ENCODE data around the gene PTPN3. TPM values are rescaled to one million over a fixed set of nuclear protein-coding genes. Genes with fewer than 3 reads are reported as not detected.

Gene PTPN3
- total RNA-seq, 1 experiment from 2014 or later, result 25.0 TPM

- no peak overlapping the region for H3K4me3 Mint-ChIP-seq (ENCODE audit: low read depth, unreplicated experiment)
Observed at GRCh38 chr9:109522106-109522505, 24.0 kb upstream of the PTPN3 start.

DNA sequence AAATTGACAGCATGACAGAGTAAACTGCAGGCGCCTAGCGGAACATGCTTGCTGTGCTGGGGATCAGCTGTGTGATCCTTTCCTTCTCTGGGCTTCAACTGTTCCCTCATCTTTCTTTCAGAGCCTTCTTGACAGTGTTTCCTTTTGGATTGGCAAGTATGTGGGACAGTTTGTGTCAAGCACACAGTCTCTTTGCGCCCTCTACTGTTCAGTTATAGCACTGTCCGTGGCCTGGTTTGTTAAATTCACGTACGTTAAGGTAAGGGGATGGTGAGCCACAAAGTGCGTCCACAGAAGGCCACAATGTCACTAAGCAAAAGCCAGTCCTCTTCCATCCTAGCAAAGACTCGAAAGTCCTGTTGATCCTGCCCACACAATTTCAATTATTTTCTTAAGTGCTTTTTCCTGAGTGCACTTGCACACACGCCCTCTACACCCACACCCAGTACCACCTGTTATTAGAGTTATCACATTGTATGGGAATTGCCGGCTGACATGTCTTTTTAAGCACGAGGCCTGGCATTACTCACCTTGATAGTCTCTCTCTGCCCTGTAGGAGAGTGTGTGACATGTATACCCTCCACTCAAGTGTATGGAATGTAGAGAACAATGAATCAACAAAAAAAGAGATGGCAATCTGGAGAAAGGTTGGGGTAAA, 22.5 kb upstream of the PTPN3 start:
- intact Hi-C loops (cut with micrococcal nuclease; ENCODE audit: unreplicated experiment), result no loop called here
- no peaks in the 10 kb centered on the region for H3K27me3 Mint-ChIP-seq (ENCODE audit: unreplicated experiment)
- H3K36me3 Mint-ChIP-seq (ENCODE audit: insufficient read depth, unreplicated experiment), result no peaks in the 10 kb centered on the region
- peaks cover 21% of the 10 kb centered on the region for H3K4me1 Mint-ChIP-seq (ENCODE audit: low read depth, unreplicated experiment)
- no peak overlapping the region for H3K4me3 Mint-ChIP-seq (ENCODE audit: low read depth, unreplicated experiment)
- H3K9me3 Mint-ChIP-seq (ENCODE audit: low read depth, unreplicated experiment), result no peaks in the 10 kb centered on the region
- no peak overlapping the region for H3K27ac Mint-ChIP-seq (ENCODE audit: unreplicated experiment)
- TF ChIP-seq, protein P1, sequence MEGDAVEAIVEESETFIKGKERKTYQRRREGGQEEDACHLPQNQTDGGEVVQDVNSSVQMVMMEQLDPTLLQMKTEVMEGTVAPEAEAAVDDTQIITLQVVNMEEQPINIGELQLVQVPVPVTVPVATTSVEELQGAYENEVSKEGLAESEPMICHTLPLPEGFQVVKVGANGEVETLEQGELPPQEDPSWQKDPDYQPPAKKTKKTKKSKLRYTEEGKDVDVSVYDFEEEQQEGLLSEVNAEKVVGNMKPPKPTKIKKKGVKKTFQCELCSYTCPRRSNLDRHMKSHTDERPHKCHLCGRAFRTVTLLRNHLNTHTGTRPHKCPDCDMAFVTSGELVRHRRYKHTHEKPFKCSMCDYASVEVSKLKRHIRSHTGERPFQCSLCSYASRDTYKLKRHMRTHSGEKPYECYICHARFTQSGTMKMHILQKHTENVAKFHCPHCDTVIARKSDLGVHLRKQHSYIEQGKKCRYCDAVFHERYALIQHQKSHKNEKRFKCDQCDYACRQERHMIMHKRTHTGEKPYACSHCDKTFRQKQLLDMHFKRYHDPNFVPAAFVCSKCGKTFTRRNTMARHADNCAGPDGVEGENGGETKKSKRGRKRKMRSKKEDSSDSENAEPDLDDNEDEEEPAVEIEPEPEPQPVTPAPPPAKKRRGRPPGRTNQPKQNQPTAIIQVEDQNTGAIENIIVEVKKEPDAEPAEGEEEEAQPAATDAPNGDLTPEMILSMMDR (IDR thresholded peaks at IDR 0.05; ENCODE audit: unreplicated experiment), result peak; percentile 71
- DNase-seq, result peak; percentile 59
- CTCF ChIA-PET, result interaction anchor here (0.9 to 1.7 kb wide), 2 partner anchors 51 to 80 kb away, joined by 3 to 5 read pairs; no protein-coding TSS in a partner anchor
- BruUV-seq (replicated peaks), result no TSS peak

More at GRCh38 chr9:109522106-109522505, 24.0 kb upstream of the PTPN3 start:
- H3K27me3 Mint-ChIP-seq (ENCODE audit: unreplicated experiment), result no peaks in the 10 kb centered on the region
- no TSS peak for BruUV-seq (replicated peaks)
- TF ChIP-seq, protein P1 (IDR thresholded peaks at IDR 0.05; ENCODE audit: unreplicated experiment), result no peak
- no peak overlapping the region for H3K27ac Mint-ChIP-seq (ENCODE audit: unreplicated experiment)
- H3K9me3 Mint-ChIP-seq (ENCODE audit: low read depth, unreplicated experiment), result no peaks in the 10 kb centered on the region
- intact Hi-C loops (cut with micrococcal nuclease; ENCODE audit: unreplicated experiment), result no loop called here
- DNase-seq, result no peak
- CTCF ChIA-PET, result interaction anchor here (0.5 kb wide), 1 partner anchor 52 kb away, joined by 3 read pairs; no protein-coding TSS in a partner anchor
- no peaks in the 10 kb centered on the region for H3K36me3 Mint-ChIP-seq (ENCODE audit: insufficient read depth, unreplicated experiment)
- H3K4me1 Mint-ChIP-seq (ENCODE audit: low read depth, unreplicated experiment), result peaks cover 21% of the 10 kb centered on the region

DNA sequence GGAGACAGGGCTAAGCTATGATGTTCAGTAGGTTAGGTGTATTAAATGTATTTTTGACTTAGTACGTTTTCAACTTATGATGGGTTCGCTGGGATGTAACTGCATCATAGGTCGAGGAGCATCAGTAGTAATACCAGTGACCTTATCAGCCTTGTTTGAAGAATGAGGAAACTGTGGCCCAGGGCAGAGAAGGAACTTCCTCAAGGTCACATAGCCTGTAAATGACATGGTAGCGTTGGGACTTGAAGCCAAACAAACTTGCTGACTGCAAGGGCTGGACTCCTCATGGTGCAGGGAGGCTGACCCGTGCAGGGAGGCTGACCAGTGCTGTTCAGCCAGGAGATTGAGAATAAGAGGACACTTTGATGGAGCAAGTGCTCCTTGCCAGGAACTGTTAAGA, 21.3 kb upstream of the PTPN3 start:
- no peak for DNase-seq
- Mint-ChIP-seq H3K27me3 (ENCODE audit: unreplicated experiment) (no peaks in the 10 kb centered on the region), H3K27ac (ENCODE audit: unreplicated experiment) (peak overlapping the region; percentile 20), H3K9me3 (ENCODE audit: low read depth, unreplicated experiment) (no peaks in the 10 kb centered on the region), H3K36me3 (ENCODE audit: insufficient read depth, unreplicated experiment) (no peaks in the 10 kb centered on the region), H3K4me3 (ENCODE audit: low read depth, unreplicated experiment) (no peak overlapping the region), H3K4me1 (ENCODE audit: low read depth, unreplicated experiment) (peaks cover 21% of the 10 kb centered on the region)
- TF ChIP-seq, protein P1 (IDR thresholded peaks at IDR 0.05; ENCODE audit: unreplicated experiment), result no peak
- no TSS peak for BruUV-seq (replicated peaks)
- intact Hi-C loops (cut with micrococcal nuclease; ENCODE audit: unreplicated experiment), result loop anchor here (2.0 kb wide), 1 partner anchor 49 kb away; no protein-coding TSS in a partner anchor
- CTCF ChIA-PET, result interaction anchor here (1.7 kb wide), 1 partner anchor 78 kb away, joined by 5 read pairs; no protein-coding TSS in a partner anchor

GRCh38 chr9:109518621-109519335, 20.7 kb upstream of the PTPN3 start:
- Mint-ChIP-seq H3K4me1 (ENCODE audit: low read depth, unreplicated experiment) (peaks cover 21% of the 10 kb centered on the region), H3K4me3 (ENCODE audit: low read depth, unreplicated experiment) (no peak overlapping the region), H3K9me3 (ENCODE audit: low read depth, unreplicated experiment) (no peaks in the 10 kb centered on the region), H3K27ac (ENCODE audit: unreplicated experiment) (peak overlapping the region; percentile 20), H3K36me3 (ENCODE audit: insufficient read depth, unreplicated experiment) (no peaks in the 10 kb centered on the region), H3K27me3 (ENCODE audit: unreplicated experiment) (no peaks in the 10 kb centered on the region)
- TF ChIP-seq, protein P1 (IDR thresholded peaks at IDR 0.05; ENCODE audit: unreplicated experiment), result no peak
- intact Hi-C loops (cut with micrococcal nuclease; ENCODE audit: unreplicated experiment), result loop anchor here (1.0 to 2.0 kb wide), 2 partner anchors 48 to 78 kb away; no protein-coding TSS in a partner anchor
- no peak for DNase-seq
- CTCF ChIA-PET, result interaction anchor here (1.1 kb wide), 1 partner anchor 41 kb away, joined by 3 read pairs; no protein-coding TSS in a partner anchor
- no TSS peak for BruUV-seq (replicated peaks)
